Adrenal gland (tissue), 12 donors: ENCODE measurements around the gene PLA2G4D. TPM values are rescaled to one million over a fixed set of nuclear protein-coding genes. Genes with fewer than 3 reads are reported as not detected.

Experiments
- DNase-seq, 7 donors: peaks; one replicate each; pipeline ENCODE4 v3.0.0-alpha.2; 2019 to 2020
- H3K27ac ChIP-seq, 5 donors: fragments of 200-600 bp; sonication (generic) in 4 of 5; 1 replicate in 3 of 5; 2 replicates in 2 of 5; pipeline versions ENCODE4 v1.5.1 to v1.8.0; 2016 to 2020; ENCODE audit warnings: mild to moderate bottlenecking in 1 of 5
- H3K27me3 ChIP-seq: fragments of 200-600 bp; 2 replicates; pipeline ENCODE4 v1.8.0; 2021
- H3K36me3 ChIP-seq, 2 donors: fragments of 200-600 bp; replicated peaks in 1 of 2; 1 replicate in 1 of 2; 2 replicates in 1 of 2; pipeline versions ENCODE4 v1.5.1 to v1.8.0; 2018 to 2022
- H3K4me1 ChIP-seq, 2 donors: fragments of 200-600 bp; replicated peaks in 1 of 2; 1 replicate in 1 of 2; 2 replicates in 1 of 2; pipeline versions ENCODE4 v1.5.1 to v1.8.0; 2018 to 2021
- H3K4me3 ChIP-seq, 4 donors: fragments of 200-600 bp; sonication (generic) in 3 of 4; one replicate each; pipeline ENCODE4 v1.5.1; 2016 to 2018
- H3K9me3 ChIP-seq, 3 donors: fragments of 200-600 bp; sonication (generic) in 1 of 3; replicated peaks in 1 of 3; 1 replicate in 2 of 3; 2 replicates in 1 of 3; pipeline versions ENCODE4 v1.5.1 to v1.8.0; 2016 to 2021
- CTCF ChIP-seq, 6 experiments: fragments of 450-650 bp in 4 of 6; fragments of 200-600 bp in 2 of 6; sonication (generic) in 1 of 6; IDR thresholded peaks; 1 replicate in 5 of 6; 2 replicates in 1 of 6; pipeline versions ENCODE4 v1.5.1 to v1.8.0; 2016 to 2021; ENCODE audit warnings: antibody characterized with exemption in 6 of 6, mild to moderate bottlenecking in 2 of 6, moderate library complexity in 1 of 6
- POLR2A ChIP-seq, 2 donors: fragments of 450-650 bp; IDR thresholded peaks; one replicate each; pipeline ENCODE4 v1.6.1; 2017; ENCODE audit warnings: antibody characterized with exemption in 2 of 2, mild to moderate bottlenecking in 2 of 2, moderate library complexity in 1 of 2
- WGBS, 4 donors: extraction: QIAGEN DNeasy Blood & Tissue Kit in 2 of 4; methylation state at CpG; one replicate each; pipeline versions ENCODE4 v1.1.5 to v1.1.7; 2013 to 2017; 5-methylcytosine and 5-hydroxymethylcytosine counted together
- intact Hi-C, 2 donors: fragments of 100-400 bp; cut with DNase I; formaldehyde crosslinking; loops; one replicate each; pipeline versions ENCODE4 v1.14.1 to v1.15.0; 2022 to 2023
- polyA plus RNA-seq, 3 donors: library from polyadenylated mRNA; stranded (reverse); fragments of 200-250 nt in 2 of 3; fragments of 350-450 nt in 1 of 3; fragmentation: Illumina TruSeq in 1 of 3; extraction: RNeasy Lipid Tissue Mini Kit (QIAGEN cat#74804) in 1 of 3; gene quantifications; one replicate each; pipeline ENCODE4 v1.2.3, GENCODE V29; 2013 to 2014
- total RNA-seq, 9 donors: library from RNA; depleted of rRNA in 4 of 9; stranded (reverse); fragments of >200 nt in 4 of 9; fragments of 120-200 nt in 1 of 9; fragmentation: NEBNext Ultra II Directional in 1 of 9; extraction: Animal tissue kit (Norgen Biotek cat#: 25700) in 1 of 9; gene quantifications; one replicate each; pipeline versions ENCODE4 v1.1.0 to v1.2.4, GENCODE V29; 2013 to 2023
- donor health status: healthy with polysubstance abuse.
- donor health status: Bipolar disorder and iron deficiency.
- donor health status: DM: yes; HTN: yes; CAD: no.
- donor health status: DM: no; HTN: no; CAD: no.
- donor health status: DM: no; HTN: no; CAD: no.
- donor health status: DM: yes; HTN: yes; CAD: no.

Gene PLA2G4D
- total and polyA plus RNA-seq, 12 donors = 0.07 to 1.2 (median 0.23) TPM; not detected in 2

DNA sequence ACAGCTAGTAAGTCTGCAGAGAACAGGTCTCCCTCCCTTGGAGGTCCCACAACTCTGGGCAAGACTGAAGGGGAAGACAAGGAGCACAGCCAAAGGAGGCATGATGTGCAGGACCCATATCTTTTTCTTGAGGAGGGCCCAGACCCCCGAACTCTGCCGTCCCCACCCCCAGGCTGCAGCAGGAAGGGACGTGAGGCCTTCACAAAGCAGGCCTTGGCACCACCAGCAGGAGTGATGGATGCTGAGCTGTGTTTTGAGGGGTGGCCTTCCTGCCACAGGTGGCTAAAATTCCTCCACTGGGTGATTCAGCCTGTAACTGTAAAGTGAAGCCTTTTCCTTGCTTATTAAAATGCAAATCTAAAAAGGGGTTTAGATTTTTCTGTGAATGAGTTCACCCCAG, 8.6 kb downstream of the PLA2G4D start:
- 78 to 100% (median 93%) methylated on average over 3 of the region's 3 CpGs for WGBS, 4 donors
- peak in 1 of 7 donors; percentile 28 for DNase-seq
- no peak for TF ChIP-seq POLR2A (IDR thresholded peaks at IDR 0.05)
- TF ChIP-seq CTCF (IDR thresholded peaks at IDR 0.05) = no peak
- H3K27ac ChIP-seq = no peak overlapping the region
- H3K36me3 ChIP-seq = no peaks in the 10 kb centered on the region
- intact Hi-C loops = no loop called here
- H3K4me1 ChIP-seq = peaks cover 0 to 9% of the 10 kb centered on the region in 2 donors
- H3K4me3 ChIP-seq = no peak overlapping the region
- no peaks in the 10 kb centered on the region for H3K27me3 ChIP-seq
- H3K9me3 ChIP-seq = no peaks in the 10 kb centered on the region

DNA sequence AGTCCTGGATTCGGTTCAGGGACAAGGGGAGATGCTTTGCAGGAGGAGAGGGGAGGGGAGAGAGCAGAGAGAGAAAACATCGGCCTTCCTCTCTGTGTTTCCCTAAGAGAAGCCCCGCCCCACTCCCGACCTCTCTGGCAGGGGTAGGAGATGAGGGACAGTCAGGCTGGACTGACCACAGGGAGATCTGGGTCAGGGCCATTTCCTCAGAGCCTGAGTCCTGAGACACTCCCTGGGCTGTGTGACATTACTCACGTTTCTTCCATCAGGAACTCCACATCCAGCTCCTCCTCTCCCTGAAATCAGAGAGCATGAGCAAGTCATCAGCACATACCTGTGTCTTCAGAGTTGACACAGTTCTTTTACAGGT, 9.1 kb downstream of the PLA2G4D start:
- peaks cover 0 to 9% of the 10 kb centered on the region in 2 donors for H3K4me1 ChIP-seq
- TF ChIP-seq POLR2A (IDR thresholded peaks at IDR 0.05) = no peak
- TF ChIP-seq CTCF (IDR thresholded peaks at IDR 0.05) = no peak
- intact Hi-C loops = no loop called here
- H3K9me3 ChIP-seq = no peaks in the 10 kb centered on the region
- no peaks in the 10 kb centered on the region for H3K27me3 ChIP-seq
- H3K36me3 ChIP-seq = no peaks in the 10 kb centered on the region
- peak overlapping the region in 1 of 5 donors; percentile 45 for H3K27ac ChIP-seq
- 18 to 32% (median 28%) methylated on average over 5 of the region's 5 CpGs for WGBS, 4 donors
- H3K4me3 ChIP-seq = no peak overlapping the region
- peak; percentile 47 to 78 (median 59) for DNase-seq

GRCh38 chr15:42084465-42085235, 9.7 kb downstream of the PLA2G4D start:
- peak overlapping the region in 2 of 5 donors; percentile 13 to 45 for H3K27ac ChIP-seq
- TF ChIP-seq POLR2A (IDR thresholded peaks at IDR 0.05) (no peak), CTCF (IDR thresholded peaks at IDR 0.05) (peak; percentile 81 to 96 (median 89))
- WGBS, 4 donors = 22 to 39% (median 26%) methylated on average over 16 to 29 of the region's 29 CpGs
- H3K27me3 ChIP-seq = no peaks in the 10 kb centered on the region
- H3K4me1 ChIP-seq = peaks cover 0 to 9% of the 10 kb centered on the region in 2 donors
- H3K9me3 ChIP-seq = no peaks in the 10 kb centered on the region
- intact Hi-C loops = no loop called here
- no peak overlapping the region for H3K4me3 ChIP-seq
- H3K36me3 ChIP-seq = no peaks in the 10 kb centered on the region
- peak; percentile 67 to 86 (median 77) for DNase-seq

DNA sequence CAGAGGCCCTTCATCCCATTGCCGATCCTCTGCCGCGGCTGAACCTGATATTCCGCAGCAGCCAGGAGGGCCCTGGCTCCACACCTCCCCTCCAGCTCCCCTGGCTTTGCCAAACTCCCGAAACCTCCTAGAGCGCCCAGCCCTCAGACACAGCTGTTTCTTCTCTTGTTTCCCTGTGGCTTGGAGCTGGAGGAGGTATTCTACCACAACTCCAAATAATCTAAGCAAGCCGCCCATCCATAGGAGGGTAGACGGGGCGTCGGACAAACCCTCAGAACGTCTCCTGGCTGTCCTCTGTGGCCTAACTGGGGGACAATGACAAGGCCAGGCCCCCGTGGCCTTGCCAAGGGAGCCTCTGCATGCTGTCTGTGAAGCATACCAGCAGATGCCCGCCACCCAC, 10.4 kb downstream of the PLA2G4D start:
- no peak for TF ChIP-seq CTCF (IDR thresholded peaks at IDR 0.05)
- no peaks in the 10 kb centered on the region for H3K9me3 ChIP-seq
- H3K27ac ChIP-seq = no peak overlapping the region
- H3K4me3 ChIP-seq = no peak overlapping the region
- no peaks in the 10 kb centered on the region for H3K27me3 ChIP-seq
- H3K36me3 ChIP-seq = no peaks in the 10 kb centered on the region
- H3K4me1 ChIP-seq = peaks cover 0 to 9% of the 10 kb centered on the region in 2 donors
- 78 to 83% (median 82%) methylated on average over 13 of the region's 13 CpGs for WGBS, 4 donors
- intact Hi-C loops = no loop called here
- no peak for DNase-seq
